ENCODE results near the gene EML6. TPM values are rescaled to one million over a fixed set of nuclear protein-coding genes. Genes with fewer than 3 reads are reported as not detected.

The EML6 gene
- total RNA-seq, 1 experiment from 2014 or later, result 1.5 TPM

DNA sequence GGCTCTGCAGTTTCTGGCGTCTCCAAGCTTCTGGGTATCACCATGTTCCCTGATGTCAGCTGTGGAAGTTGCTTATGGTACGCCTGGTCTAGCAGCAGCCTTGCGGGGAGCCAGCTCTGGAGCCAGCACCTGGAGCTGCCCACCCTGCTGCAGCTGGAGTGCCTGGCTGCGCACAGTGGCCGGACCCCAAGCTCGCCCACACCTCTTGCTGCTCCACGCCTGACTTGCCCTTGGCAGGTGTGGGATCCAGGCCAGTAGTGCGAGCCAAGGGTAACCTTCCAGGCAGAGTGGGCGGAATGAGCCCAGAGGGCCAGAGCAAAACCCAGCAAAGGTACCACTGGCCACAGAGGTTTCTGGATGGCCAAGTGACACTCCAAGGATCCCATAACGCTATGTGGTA is 13.2 kb upstream of the EML6 start:
- Histone ChIP-seq H2BK12ac (ENCODE audit: insufficient read length, low read depth, low read length) (no peak overlapping the region), H3K18ac (ENCODE audit: insufficient read length, low read depth, low read length) (no peak overlapping the region), H2BK20ac (ENCODE audit: low read depth, low read length, poor library complexity, severe bottlenecking) (no peak overlapping the region), H2BK15ac (ENCODE audit: low read depth, low read length) (no peak overlapping the region), H2AK5ac (ENCODE audit: insufficient read length, low read length) (no peak overlapping the region), H3K56ac (ENCODE audit: insufficient read length, low read depth, low read length) (no peak overlapping the region), H3K9me3 (ENCODE audit: control insufficient read depth, low read depth, low read length) (no peaks in the 10 kb centered on the region), H3K27me3 (ENCODE audit: insufficient read depth, low read length) (no peaks in the 10 kb centered on the region; the same call in 1 of the 2 replicates), H3K14ac (ENCODE audit: insufficient read depth, low read length) (no peak overlapping the region; the same call in 1 of the 2 replicates), H4K91ac (ENCODE audit: insufficient read length, low read depth, low read length) (no peak overlapping the region), H3K23ac (ENCODE audit: insufficient read length, low read depth, low read length) (no peak overlapping the region), H4K8ac (replicated peaks; ENCODE audit: insufficient read length, low read depth, low read length) (no peak overlapping the region), H3K4ac (ENCODE audit: low read depth, low read length) (no peak overlapping the region), H2BK5ac (ENCODE audit: insufficient read length, low read length) (no peak overlapping the region), H3K27ac (ENCODE audit: insufficient read length, low read depth, low read length) (no peak overlapping the region), H3T11ph (ENCODE audit: low read length) (no peak overlapping the region), H3K23me2 (ENCODE audit: insufficient read length, low read depth, low read length, poor library complexity, severe bottlenecking) (no peaks in the 10 kb centered on the region), H2BK120ac (ENCODE audit: low read depth, low read length, poor library complexity, severe bottlenecking) (no peak overlapping the region), H3K4me1 (ENCODE audit: insufficient read depth, low read length) (no peaks in the 10 kb centered on the region), H4K5ac (ENCODE audit: insufficient read length, low read depth, low read length) (no peak overlapping the region), H3K4me2 (ENCODE audit: insufficient read depth, insufficient read length, low read length) (no peak overlapping the region), H3K79me2 (ENCODE audit: insufficient read depth, low read length) (no peaks in the 10 kb centered on the region), H3K79me1 (ENCODE audit: insufficient read depth, low read depth, low read length, poor library complexity, severe bottlenecking) (no peaks in the 10 kb centered on the region), H2AFZ (ENCODE audit: low read length) (no peak overlapping the region), H3K9ac (ENCODE audit: extremely low read depth, insufficient read length, low read length) (no peak overlapping the region), H4K20me1 (ENCODE audit: control insufficient read depth, insufficient read depth, insufficient read length) (no peaks in the 10 kb centered on the region)
- H3K27ac Mint-ChIP-seq, result no peak overlapping the region
- H3K9me3 Mint-ChIP-seq, result no peaks in the 10 kb centered on the region
- no peaks in the 10 kb centered on the region for H3K27me3 Mint-ChIP-seq (ENCODE audit: low read depth)
- H3K4me1 Mint-ChIP-seq, result peaks cover 0 to 2% of the 10 kb centered on the region in 2 experiments; a peak in 1 of 4 replicates
- WGBS (ENCODE audit: extremely low coverage, insufficient read length, low lambda C conversion rate), result no CpG with 5 or more reads among the region's 10 CpGs
- no peak overlapping the region; a peak in 1 of 5 replicates for H3K4me3 Mint-ChIP-seq
- no peaks in the 10 kb centered on the region; a peak in 1 of 7 replicates for H3K36me3 Mint-ChIP-seq (ENCODE audit: insufficient read depth in 1 of 3, low read depth in 3 of 3)
- DNase-seq, result no peak
- TF ChIP-seq, protein P1, sequence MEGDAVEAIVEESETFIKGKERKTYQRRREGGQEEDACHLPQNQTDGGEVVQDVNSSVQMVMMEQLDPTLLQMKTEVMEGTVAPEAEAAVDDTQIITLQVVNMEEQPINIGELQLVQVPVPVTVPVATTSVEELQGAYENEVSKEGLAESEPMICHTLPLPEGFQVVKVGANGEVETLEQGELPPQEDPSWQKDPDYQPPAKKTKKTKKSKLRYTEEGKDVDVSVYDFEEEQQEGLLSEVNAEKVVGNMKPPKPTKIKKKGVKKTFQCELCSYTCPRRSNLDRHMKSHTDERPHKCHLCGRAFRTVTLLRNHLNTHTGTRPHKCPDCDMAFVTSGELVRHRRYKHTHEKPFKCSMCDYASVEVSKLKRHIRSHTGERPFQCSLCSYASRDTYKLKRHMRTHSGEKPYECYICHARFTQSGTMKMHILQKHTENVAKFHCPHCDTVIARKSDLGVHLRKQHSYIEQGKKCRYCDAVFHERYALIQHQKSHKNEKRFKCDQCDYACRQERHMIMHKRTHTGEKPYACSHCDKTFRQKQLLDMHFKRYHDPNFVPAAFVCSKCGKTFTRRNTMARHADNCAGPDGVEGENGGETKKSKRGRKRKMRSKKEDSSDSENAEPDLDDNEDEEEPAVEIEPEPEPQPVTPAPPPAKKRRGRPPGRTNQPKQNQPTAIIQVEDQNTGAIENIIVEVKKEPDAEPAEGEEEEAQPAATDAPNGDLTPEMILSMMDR (conservative IDR thresholded peaks at IDR 0.05), result no peak
